ENCODE data around the gene TP53INP2.

Gene TP53INP2

DNA sequence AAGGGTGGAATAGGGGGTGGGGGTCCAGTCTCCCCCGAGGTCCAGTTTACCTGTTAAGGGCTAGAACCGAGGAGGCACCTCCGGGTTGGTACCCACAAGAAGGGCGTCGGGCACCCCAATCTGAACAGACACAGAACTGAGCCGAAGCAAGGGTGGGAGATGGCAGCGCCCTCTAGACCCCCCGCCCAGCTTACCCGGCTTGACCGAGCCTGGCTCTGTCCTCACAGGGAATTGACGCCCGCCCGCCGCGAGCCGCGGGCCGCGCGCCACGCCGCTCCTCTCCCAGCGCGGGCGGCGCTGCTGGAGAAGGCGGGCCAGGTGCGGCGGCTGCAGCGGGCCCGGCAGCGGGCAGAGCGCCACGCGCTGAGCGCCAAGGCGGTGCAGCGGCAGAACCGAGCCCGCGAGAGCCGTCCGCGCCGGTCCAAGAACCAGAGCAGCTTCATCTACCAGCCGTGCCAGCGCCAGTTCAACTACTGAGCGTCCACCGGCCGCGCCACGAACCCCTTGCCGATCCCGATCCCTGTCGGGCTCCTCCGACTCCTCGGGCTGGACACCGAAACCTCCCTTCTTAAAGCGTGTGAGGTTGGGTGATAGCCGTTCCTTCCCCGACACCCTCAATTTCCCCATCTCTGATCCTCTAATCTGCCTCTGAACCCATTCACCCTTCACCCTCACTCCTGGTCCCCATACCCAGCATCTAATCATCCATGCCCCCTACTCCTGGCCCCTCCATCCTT, 5.9 kb downstream of the TP53INP2 start (continued):
- TF ChIP-seq, protein P1, sequence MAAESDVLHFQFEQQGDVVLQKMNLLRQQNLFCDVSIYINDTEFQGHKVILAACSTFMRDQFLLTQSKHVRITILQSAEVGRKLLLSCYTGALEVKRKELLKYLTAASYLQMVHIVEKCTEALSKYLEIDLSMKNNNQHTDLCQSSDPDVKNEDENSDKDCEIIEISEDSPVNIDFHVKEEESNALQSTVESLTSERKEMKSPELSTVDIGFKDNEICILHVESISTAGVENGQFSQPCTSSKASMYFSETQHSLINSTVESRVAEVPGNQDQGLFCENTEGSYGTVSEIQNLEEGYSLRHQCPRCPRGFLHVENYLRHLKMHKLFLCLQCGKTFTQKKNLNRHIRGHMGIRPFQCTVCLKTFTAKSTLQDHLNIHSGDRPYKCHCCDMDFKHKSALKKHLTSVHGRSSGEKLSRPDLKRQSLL (tag by site-specific recombination; IDR thresholded peaks at IDR 0.05) = no peak
- no peak; the same call in 1 of the 2 replicates for TF ChIP-seq ZBTB17 (tag by site-specific recombination; IDR thresholded peaks at IDR 0.05)
- TF ChIP-seq, protein P2, sequence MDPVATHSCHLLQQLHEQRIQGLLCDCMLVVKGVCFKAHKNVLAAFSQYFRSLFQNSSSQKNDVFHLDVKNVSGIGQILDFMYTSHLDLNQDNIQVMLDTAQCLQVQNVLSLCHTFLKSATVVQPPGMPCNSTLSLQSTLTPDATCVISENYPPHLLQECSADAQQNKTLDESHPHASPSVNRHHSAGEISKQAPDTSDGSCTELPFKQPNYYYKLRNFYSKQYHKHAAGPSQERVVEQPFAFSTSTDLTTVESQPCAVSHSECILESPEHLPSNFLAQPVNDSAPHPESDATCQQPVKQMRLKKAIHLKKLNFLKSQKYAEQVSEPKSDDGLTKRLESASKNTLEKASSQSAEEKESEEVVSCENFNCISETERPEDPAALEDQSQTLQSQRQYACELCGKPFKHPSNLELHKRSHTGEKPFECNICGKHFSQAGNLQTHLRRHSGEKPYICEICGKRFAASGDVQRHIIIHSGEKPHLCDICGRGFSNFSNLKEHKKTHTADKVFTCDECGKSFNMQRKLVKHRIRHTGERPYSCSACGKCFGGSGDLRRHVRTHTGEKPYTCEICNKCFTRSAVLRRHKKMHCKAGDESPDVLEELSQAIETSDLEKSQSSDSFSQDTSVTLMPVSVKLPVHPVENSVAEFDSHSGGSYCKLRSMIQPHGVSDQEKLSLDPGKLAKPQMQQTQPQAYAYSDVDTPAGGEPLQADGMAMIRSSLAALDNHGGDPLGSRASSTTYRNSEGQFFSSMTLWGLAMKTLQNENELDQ (tag by site-specific recombination; IDR thresholded peaks at IDR 0.05; ENCODE audit: low read depth) = no peak
- TF ChIP-seq SCRT2 (tag by site-specific recombination; IDR thresholded peaks at IDR 0.05) = no peak
- TF ChIP-seq ZNF132 (tag by site-specific recombination; IDR thresholded peaks at IDR 0.05; ENCODE audit: borderline replicate concordance) = no peak
- TF ChIP-seq ZNF514 (tag by site-specific recombination; IDR thresholded peaks at IDR 0.05) = no peak
- TF ChIP-seq KLF8 (tag by site-specific recombination; IDR thresholded peaks at IDR 0.05) = 0 out of 2 replicates have a peak, but pooled peaks have one; percentile 2
- no peak for TF ChIP-seq ZNF48 (tag by site-specific recombination; IDR thresholded peaks at IDR 0.05)
- TF ChIP-seq SP3 (tag by site-specific recombination; IDR thresholded peaks at IDR 0.05) = no peak
- TF ChIP-seq ZBTB21 (tag by site-specific recombination; IDR thresholded peaks at IDR 0.05) = no peak
- TF ChIP-seq ZNF394 (tag by site-specific recombination; IDR thresholded peaks at IDR 0.05; ENCODE audit: borderline replicate concordance) = no peak
- no peak for TF ChIP-seq SALL2 (tag by site-specific recombination; IDR thresholded peaks at IDR 0.05; ENCODE audit: borderline replicate concordance)
- TF ChIP-seq ZNF169 (tag by site-specific recombination; IDR thresholded peaks at IDR 0.05) = no peak
- no peak for TF ChIP-seq ZNF701 (tag by site-specific recombination; IDR thresholded peaks at IDR 0.05)
- no peak for TF ChIP-seq ZNF16 (tag by site-specific recombination; IDR thresholded peaks at IDR 0.05; ENCODE audit: low read depth)
- TF ChIP-seq ZBTB48 (tag by site-specific recombination; IDR thresholded peaks at IDR 0.05) = no peak; the same call in none of the 2 replicates
- no peak for TF ChIP-seq WT1 (tag by site-specific recombination; IDR thresholded peaks at IDR 0.05)
- TF ChIP-seq ZNF157 (tag by site-specific recombination; IDR thresholded peaks at IDR 0.05) = no peak
- TF ChIP-seq, protein P3, sequence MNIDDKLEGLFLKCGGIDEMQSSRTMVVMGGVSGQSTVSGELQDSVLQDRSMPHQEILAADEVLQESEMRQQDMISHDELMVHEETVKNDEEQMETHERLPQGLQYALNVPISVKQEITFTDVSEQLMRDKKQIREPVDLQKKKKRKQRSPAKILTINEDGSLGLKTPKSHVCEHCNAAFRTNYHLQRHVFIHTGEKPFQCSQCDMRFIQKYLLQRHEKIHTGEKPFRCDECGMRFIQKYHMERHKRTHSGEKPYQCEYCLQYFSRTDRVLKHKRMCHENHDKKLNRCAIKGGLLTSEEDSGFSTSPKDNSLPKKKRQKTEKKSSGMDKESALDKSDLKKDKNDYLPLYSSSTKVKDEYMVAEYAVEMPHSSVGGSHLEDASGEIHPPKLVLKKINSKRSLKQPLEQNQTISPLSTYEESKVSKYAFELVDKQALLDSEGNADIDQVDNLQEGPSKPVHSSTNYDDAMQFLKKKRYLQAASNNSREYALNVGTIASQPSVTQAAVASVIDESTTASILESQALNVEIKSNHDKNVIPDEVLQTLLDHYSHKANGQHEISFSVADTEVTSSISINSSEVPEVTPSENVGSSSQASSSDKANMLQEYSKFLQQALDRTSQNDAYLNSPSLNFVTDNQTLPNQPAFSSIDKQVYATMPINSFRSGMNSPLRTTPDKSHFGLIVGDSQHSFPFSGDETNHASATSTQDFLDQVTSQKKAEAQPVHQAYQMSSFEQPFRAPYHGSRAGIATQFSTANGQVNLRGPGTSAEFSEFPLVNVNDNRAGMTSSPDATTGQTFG (tag by site-specific recombination; IDR thresholded peaks at IDR 0.05; ENCODE audit: borderline replicate concordance) = peak; percentile 14; the same call in 1 of the 2 replicates
- TF ChIP-seq ZNF2 (tag by site-specific recombination; IDR thresholded peaks at IDR 0.05) = peak; percentile 48; the same call in 1 of the 2 replicates
- 0 out of 2 replicates have a peak, but pooled peaks have one; percentile 12 for TF ChIP-seq ZFP69B (tag by site-specific recombination; IDR thresholded peaks at IDR 0.05)
- TF ChIP-seq, protein P4, sequence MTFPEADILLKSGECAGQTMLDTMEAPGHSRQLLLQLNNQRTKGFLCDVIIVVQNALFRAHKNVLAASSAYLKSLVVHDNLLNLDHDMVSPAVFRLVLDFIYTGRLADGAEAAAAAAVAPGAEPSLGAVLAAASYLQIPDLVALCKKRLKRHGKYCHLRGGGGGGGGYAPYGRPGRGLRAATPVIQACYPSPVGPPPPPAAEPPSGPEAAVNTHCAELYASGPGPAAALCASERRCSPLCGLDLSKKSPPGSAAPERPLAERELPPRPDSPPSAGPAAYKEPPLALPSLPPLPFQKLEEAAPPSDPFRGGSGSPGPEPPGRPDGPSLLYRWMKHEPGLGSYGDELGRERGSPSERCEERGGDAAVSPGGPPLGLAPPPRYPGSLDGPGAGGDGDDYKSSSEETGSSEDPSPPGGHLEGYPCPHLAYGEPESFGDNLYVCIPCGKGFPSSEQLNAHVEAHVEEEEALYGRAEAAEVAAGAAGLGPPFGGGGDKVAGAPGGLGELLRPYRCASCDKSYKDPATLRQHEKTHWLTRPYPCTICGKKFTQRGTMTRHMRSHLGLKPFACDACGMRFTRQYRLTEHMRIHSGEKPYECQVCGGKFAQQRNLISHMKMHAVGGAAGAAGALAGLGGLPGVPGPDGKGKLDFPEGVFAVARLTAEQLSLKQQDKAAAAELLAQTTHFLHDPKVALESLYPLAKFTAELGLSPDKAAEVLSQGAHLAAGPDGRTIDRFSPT (tag by site-specific recombination; IDR thresholded peaks at IDR 0.05) = peak; percentile 69
- no peak for TF ChIP-seq ZNF239 (tag by site-specific recombination; IDR thresholded peaks at IDR 0.05)
- no peak for TF ChIP-seq ZNF302 (tag by site-specific recombination; IDR thresholded peaks at IDR 0.05; ENCODE audit: low read depth)
- peak; percentile 81 for TF ChIP-seq IKZF3 (tag by site-specific recombination; IDR thresholded peaks at IDR 0.05)
- TF ChIP-seq, protein P5, sequence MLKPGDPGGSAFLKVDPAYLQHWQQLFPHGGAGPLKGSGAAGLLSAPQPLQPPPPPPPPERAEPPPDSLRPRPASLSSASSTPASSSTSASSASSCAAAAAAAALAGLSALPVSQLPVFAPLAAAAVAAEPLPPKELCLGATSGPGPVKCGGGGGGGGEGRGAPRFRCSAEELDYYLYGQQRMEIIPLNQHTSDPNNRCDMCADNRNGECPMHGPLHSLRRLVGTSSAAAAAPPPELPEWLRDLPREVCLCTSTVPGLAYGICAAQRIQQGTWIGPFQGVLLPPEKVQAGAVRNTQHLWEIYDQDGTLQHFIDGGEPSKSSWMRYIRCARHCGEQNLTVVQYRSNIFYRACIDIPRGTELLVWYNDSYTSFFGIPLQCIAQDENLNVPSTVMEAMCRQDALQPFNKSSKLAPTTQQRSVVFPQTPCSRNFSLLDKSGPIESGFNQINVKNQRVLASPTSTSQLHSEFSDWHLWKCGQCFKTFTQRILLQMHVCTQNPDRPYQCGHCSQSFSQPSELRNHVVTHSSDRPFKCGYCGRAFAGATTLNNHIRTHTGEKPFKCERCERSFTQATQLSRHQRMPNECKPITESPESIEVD (tag by site-specific recombination; IDR thresholded peaks at IDR 0.05) = no peak
- no peak for TF ChIP-seq ZNF10 (tag by site-specific recombination; IDR thresholded peaks at IDR 0.05)
- no peak for TF ChIP-seq ZNF19 (tag by site-specific recombination; IDR thresholded peaks at IDR 0.05; ENCODE audit: low read depth)

Measured in HEK293 (cell line).